SK-N-SH (cell line): ENCODE results near the gene THOC7.

Experiments
- EP300 ChIP-seq, 2 experiments: IDR thresholded peaks; 2 replicates each; pipeline versions ENCODE4 v1.4.0 to v1.6.1; 2012; ENCODE audit warnings: borderline replicate concordance in 1 of 2, low read depth in 1 of 2, low read length in 1 of 2
- EZH2phosphoT487 ChIP-seq: fragments of 200-600 bp; sonication (generic); IDR thresholded peaks from 2 replicates; pipeline ENCODE4 v1.6.1; 2017; ENCODE audit warnings: low read depth, mixed run types, mild to moderate bottlenecking, antibody characterized with exemption, moderate library complexity, borderline replicate concordance
- FOSL2 ChIP-seq: IDR thresholded peaks from 2 replicates; pipeline ENCODE4 v1.4.0; 2012; ENCODE audit warnings: low read depth, mild to moderate bottlenecking, moderate library complexity, borderline replicate concordance
- GABPA ChIP-seq: IDR thresholded peaks from 2 replicates; pipeline ENCODE4 v1.4.0; 2012; ENCODE audit warnings: low read depth, mild to moderate bottlenecking
- MXI1 ChIP-seq: IDR thresholded peaks from 2 replicates; pipeline ENCODE4 v1.6.1; 2012; ENCODE audit warnings: mild to moderate bottlenecking, low read depth, low read length, improper control_type of control experiment
- NRF1 ChIP-seq: IDR thresholded peaks from 2 replicates; pipeline ENCODE4 v1.6.1; 2012; ENCODE audit warnings: low read depth, mild to moderate bottlenecking, low read length
- POLR2AphosphoS5 ChIP-seq: IDR thresholded peaks from 2 replicates; pipeline ENCODE4 v1.6.1; 2012; ENCODE audit warnings: low read depth, low read length
- RAD21 ChIP-seq: IDR thresholded peaks from 2 replicates; pipeline ENCODE4 v1.6.1; 2012; ENCODE audit warnings: mild to moderate bottlenecking, low read length
- RFX5 ChIP-seq: IDR thresholded peaks from 2 replicates; pipeline ENCODE4 v1.6.1; 2012; ENCODE audit warnings: mild to moderate bottlenecking, improper control_type of control experiment, low read length
- YY1 ChIP-seq: IDR thresholded peaks from 2 replicates; pipeline ENCODE4 v1.4.0; 2012; ENCODE audit warnings: low read depth, mild to moderate bottlenecking
- TF ChIP-seq, protein P1 (sequence below): fragments of 200-600 bp; sonication (generic); IDR thresholded peaks from 2 replicates; pipeline ENCODE4 v1.6.1; 2017; ENCODE audit warnings: antibody characterized with exemption, mild to moderate bottlenecking, moderate library complexity
- TF ChIP-seq, protein P2 (sequence below): IDR thresholded peaks from 2 replicates; pipeline ENCODE4 v1.4.0; 2012; ENCODE audit warnings: low read depth, borderline replicate concordance
- TF ChIP-seq, protein P3 (sequence below): IDR thresholded peaks from 2 replicates; pipeline ENCODE4 v1.4.0; 2012; ENCODE audit warnings: low read depth

DNA sequence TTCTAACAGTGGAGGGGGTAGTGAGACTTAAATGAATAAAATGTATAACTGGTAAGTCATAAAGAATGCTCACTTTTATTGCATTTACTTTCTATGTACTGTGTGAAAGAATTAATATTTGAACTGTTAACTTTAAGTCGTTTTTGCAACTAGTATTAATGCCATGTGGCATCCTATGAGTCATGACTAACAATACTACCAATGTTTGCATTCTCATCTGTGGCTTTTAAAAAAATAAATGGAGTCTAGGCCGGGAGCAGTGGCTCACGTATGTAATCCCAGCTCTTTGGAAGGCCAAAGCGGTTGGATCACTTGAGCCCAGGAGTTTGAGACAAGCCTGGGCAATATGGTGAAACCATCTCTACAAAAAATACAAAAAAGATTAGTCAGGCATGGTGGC, 39.3 kb downstream of the THOC7 start:
- TF ChIP-seq, protein P1, sequence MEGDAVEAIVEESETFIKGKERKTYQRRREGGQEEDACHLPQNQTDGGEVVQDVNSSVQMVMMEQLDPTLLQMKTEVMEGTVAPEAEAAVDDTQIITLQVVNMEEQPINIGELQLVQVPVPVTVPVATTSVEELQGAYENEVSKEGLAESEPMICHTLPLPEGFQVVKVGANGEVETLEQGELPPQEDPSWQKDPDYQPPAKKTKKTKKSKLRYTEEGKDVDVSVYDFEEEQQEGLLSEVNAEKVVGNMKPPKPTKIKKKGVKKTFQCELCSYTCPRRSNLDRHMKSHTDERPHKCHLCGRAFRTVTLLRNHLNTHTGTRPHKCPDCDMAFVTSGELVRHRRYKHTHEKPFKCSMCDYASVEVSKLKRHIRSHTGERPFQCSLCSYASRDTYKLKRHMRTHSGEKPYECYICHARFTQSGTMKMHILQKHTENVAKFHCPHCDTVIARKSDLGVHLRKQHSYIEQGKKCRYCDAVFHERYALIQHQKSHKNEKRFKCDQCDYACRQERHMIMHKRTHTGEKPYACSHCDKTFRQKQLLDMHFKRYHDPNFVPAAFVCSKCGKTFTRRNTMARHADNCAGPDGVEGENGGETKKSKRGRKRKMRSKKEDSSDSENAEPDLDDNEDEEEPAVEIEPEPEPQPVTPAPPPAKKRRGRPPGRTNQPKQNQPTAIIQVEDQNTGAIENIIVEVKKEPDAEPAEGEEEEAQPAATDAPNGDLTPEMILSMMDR: no peak
- TF ChIP-seq POLR2AphosphoS5: no peak
- TF ChIP-seq EP300 (IDR thresholded peaks at IDR 0.05; ENCODE audit: borderline replicate concordance in 1 of 2, low read depth in 1 of 2, low read length in 1 of 2): no peak
- TF ChIP-seq NRF1: no peak
- TF ChIP-seq GABPA: no peak
- peak; percentile 43; the same call in 1 of the 2 replicates for TF ChIP-seq FOSL2
- no peak for TF ChIP-seq RFX5
- TF ChIP-seq EZH2phosphoT487: no peak
- TF ChIP-seq MXI1: no peak
- TF ChIP-seq RAD21: no peak
- TF ChIP-seq, protein P2, sequence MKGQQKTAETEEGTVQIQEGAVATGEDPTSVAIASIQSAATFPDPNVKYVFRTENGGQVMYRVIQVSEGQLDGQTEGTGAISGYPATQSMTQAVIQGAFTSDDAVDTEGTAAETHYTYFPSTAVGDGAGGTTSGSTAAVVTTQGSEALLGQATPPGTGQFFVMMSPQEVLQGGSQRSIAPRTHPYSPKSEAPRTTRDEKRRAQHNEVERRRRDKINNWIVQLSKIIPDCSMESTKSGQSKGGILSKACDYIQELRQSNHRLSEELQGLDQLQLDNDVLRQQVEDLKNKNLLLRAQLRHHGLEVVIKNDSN: no peak
- no peak for TF ChIP-seq YY1
- TF ChIP-seq, protein P3, sequence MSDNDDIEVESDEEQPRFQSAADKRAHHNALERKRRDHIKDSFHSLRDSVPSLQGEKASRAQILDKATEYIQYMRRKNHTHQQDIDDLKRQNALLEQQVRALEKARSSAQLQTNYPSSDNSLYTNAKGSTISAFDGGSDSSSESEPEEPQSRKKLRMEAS: no peak
